Activated T-cell treated with anti-CD3 and anti-CD28 coated beads, Interleukin-2, amount 50 U/mL, for 1 hour (primary cell): ENCODE data around the gene S100A6.
A peak's percentile ranks its signal among the peaks of the same experiment; 100 is the strongest.

ENCODE experiments used
- DNase-seq: peaks from one replicate; pipeline ENCODE4 v3.0.0-alpha.2; 2020

Gene S100A6

GRCh38 chr1:153544453-153545066, 8.8 kb upstream of the S100A6 start:
- DNase-seq = no peak

- no peak for DNase-seq
These were observed 7.9 kb upstream of the S100A6 start for GRCh38 chr1:153543736-153544135.

GRCh38 chr1:153542956-153543711, 7.3 kb upstream of the S100A6 start:
- no peak for DNase-seq

GRCh38 chr1:153541641-153542590, 6.1 kb upstream of the S100A6 start:
- DNase-seq = no peak

- DNase-seq = peak; percentile 54
These were observed 4.9 kb upstream of the S100A6 start, which contains the start of gene S100A5 for GRCh38 chr1:153540394-153541361. Gene S100A5, minus strand, starts transcription at chr1:153540934. Its CDS starts 743 bp downstream, at chr1:153540191.

GRCh38 chr1:153539395-153540093, 3.8 kb upstream of the S100A6 start:
- DNase-seq = no peak

- no peak for DNase-seq
These were observed 2.6 kb upstream of the S100A6 start for GRCh38 chr1:153538315-153538821.

GRCh38 chr1:153537376-153537730, 1.6 kb upstream of the S100A6 start:
- DNase-seq = no peak

- DNase-seq = no peak
These were observed 1.0 kb upstream of the S100A6 start for GRCh38 chr1:153536671-153537375.

GRCh38 chr1:153536012-153536670, 350 bp upstream of the S100A6 start:
- DNase-seq = peak; percentile 79

GRCh38 chr1:153534925-153535241, 908 bp downstream of the S100A6 start:
- no peak for DNase-seq

- no peak for DNase-seq
These were observed 1.4 kb downstream of the S100A6 start for GRCh38 chr1:153534226-153534924.

GRCh38 chr1:153533689-153534201, 2.0 kb downstream of the S100A6 start:
- DNase-seq = no peak

- DNase-seq = peak; percentile 82
These were observed 2.8 kb downstream of the S100A6 start for GRCh38 chr1:153532769-153533599.

GRCh38 chr1:153532181-153532580, 3.6 kb downstream of the S100A6 start:
- DNase-seq = no peak

- DNase-seq = no peak
These were observed 4.2 kb downstream of the S100A6 start for GRCh38 chr1:153531638-153532037.

- no peak for DNase-seq
These were observed 8.1 kb downstream of the S100A6 start for GRCh38 chr1:153527683-153528040.

GRCh38 chr1:153527023-153527682, 8.6 kb downstream of the S100A6 start:
- no peak for DNase-seq
